GM21526 (cell line): ENCODE results near the gene TEAD1.

ENCODE experiments used
- ATAC-seq: cut with Tn5 transposase; IDR thresholded peaks from one replicate; pipeline ENCODE4 v1.9.1; 2021; ENCODE audit warnings: moderate library complexity; ENCODE audit not compliant: unreplicated experiment, low FRiP score

TEAD1 gene

GRCh38 chr11:12784987-12785386 lies 110.8 kb downstream of the TEAD1 start:
- ATAC-seq = no peak

- no peak for ATAC-seq
Measured at GRCh38 chr11:12785901-12786300, 111.7 kb downstream of the TEAD1 start.

- no peak for ATAC-seq
Measured at GRCh38 chr11:12786450-12786849, 112.2 kb downstream of the TEAD1 start.

GRCh38 chr11:12786891-12787290 lies 112.7 kb downstream of the TEAD1 start:
- ATAC-seq = no peak

GRCh38 chr11:12787847-12788246 lies 113.6 kb downstream of the TEAD1 start:
- ATAC-seq = no peak

GRCh38 chr11:12789054-12789453 lies 114.8 kb downstream of the TEAD1 start:
- no peak for ATAC-seq

- ATAC-seq = no peak
Measured at GRCh38 chr11:12789596-12790215, 115.5 kb downstream of the TEAD1 start.

- ATAC-seq = no peak
Measured at GRCh38 chr11:12790861-12791616, 116.8 kb downstream of the TEAD1 start.

- no peak for ATAC-seq
Measured at GRCh38 chr11:12792018-12792417, 117.8 kb downstream of the TEAD1 start.

GRCh38 chr11:12792590-12792989 lies 118.4 kb downstream of the TEAD1 start:
- ATAC-seq = no peak

- no peak for ATAC-seq
Measured at GRCh38 chr11:12793065-12793464, 118.8 kb downstream of the TEAD1 start.

GRCh38 chr11:12793506-12793905 lies 119.3 kb downstream of the TEAD1 start:
- no peak for ATAC-seq

- no peak for ATAC-seq
Measured at GRCh38 chr11:12794576-12795230, 120.5 kb downstream of the TEAD1 start.

- no peak for ATAC-seq
Measured at GRCh38 chr11:12797996-12798395, 123.8 kb downstream of the TEAD1 start.

- ATAC-seq = no peak
Measured at GRCh38 chr11:12798609-12799011, 124.4 kb downstream of the TEAD1 start.

GRCh38 chr11:12799334-12799835 lies 125.2 kb downstream of the TEAD1 start:
- no peak for ATAC-seq

GRCh38 chr11:12800032-12800671 lies 125.9 kb downstream of the TEAD1 start:
- no peak for ATAC-seq

GRCh38 chr11:12800871-12801270 lies 126.7 kb downstream of the TEAD1 start:
- ATAC-seq = no peak

GRCh38 chr11:12801976-12802375 lies 127.8 kb downstream of the TEAD1 start:
- no peak for ATAC-seq

GRCh38 chr11:12802418-12803085 lies 128.3 kb downstream of the TEAD1 start:
- no peak for ATAC-seq
